HEK293 (cell line): ENCODE measurements around the gene ERG.

Experiments used
- CTCF ChIA-PET: fragments of 350-600 bp; formaldehyde crosslinking; extraction: SDS; loops from one replicate; lab custom pipeline; 2021; ENCODE audit warnings: antibody characterized with exemption; lab: Yijun Ruan, JAX
- POLR2A ChIA-PET: fragments of 300-600 bp; formaldehyde crosslinking; extraction: SDS; loops from one replicate; lab custom pipeline; 2020; ENCODE audit warnings: antibody characterized with exemption, inconsistent platforms; lab: Yijun Ruan, JAX
- H3K27ac ChIP-seq: fragments of 200-500 bp; sonication (Bioruptor generic); 2 replicates; pipeline ENCODE4 v1.5.1; 2014; ENCODE audit warnings: low read depth, low read length, control low read depth, inconsistent platforms; ENCODE audit errors: extremely low read depth
- H3K36me3 ChIP-seq, 2 experiments: fragments of 200-500 bp in 1 of 2; sonication (Bioruptor generic) in 1 of 2; 1 replicate in 1 of 2; 2 replicates in 1 of 2; pipeline ENCODE4 v1.5.1; 2014 to 2017; ENCODE audit warnings: inconsistent platforms in 2 of 2, low read length in 2 of 2; ENCODE audit not compliant: control insufficient read depth in 2 of 2, insufficient read depth in 1 of 2
- H3K4me1 ChIP-seq: fragments of 200-500 bp; sonication (Bioruptor generic); 2 replicates; pipeline ENCODE4 v1.5.1; 2014; ENCODE audit warnings: mild to moderate bottlenecking, low read length, inconsistent platforms; ENCODE audit not compliant: control insufficient read depth, insufficient read depth
- H3K4me3 ChIP-seq: 2 replicates; pipeline ENCODE4 v1.5.1; 2011; ENCODE audit warnings: low read depth, mild to moderate bottlenecking, control low read depth, low read length, moderate library complexity
- H3K9me3 ChIP-seq: fragments of 200-500 bp; sonication (Bioruptor generic); 2 replicates; pipeline ENCODE4 v1.5.1; 2014; ENCODE audit warnings: low read depth, low read length, inconsistent platforms; ENCODE audit not compliant: control insufficient read depth, insufficient read depth
- ATF2 ChIP-seq: fragments of 450-650 bp; formaldehyde crosslinking; IDR thresholded peaks from 2 replicates; pipeline ENCODE4 v1.5.1; 2016; ENCODE audit warnings: missing biosample characterization, missing genetic modification characterization, low read depth
- OSR2 ChIP-seq: fragments of 450-650 bp; formaldehyde crosslinking; IDR thresholded peaks from 2 replicates; pipeline ENCODE4 v1.5.1; 2016; ENCODE audit warnings: missing biosample characterization, missing genetic modification characterization
- PATZ1 ChIP-seq: fragments of 450-650 bp; formaldehyde crosslinking; IDR thresholded peaks from 2 replicates; pipeline ENCODE4 v1.5.1; 2016; ENCODE audit warnings: missing biosample characterization, missing genetic modification characterization
- PRDM10 ChIP-seq: fragments of 450-650 bp; formaldehyde crosslinking; IDR thresholded peaks from 2 replicates; pipeline ENCODE4 v1.5.1; 2016; ENCODE audit warnings: missing biosample characterization, missing genetic modification characterization
- WT1 ChIP-seq: fragments of 450-650 bp; formaldehyde crosslinking; IDR thresholded peaks from 2 replicates; pipeline ENCODE4 v1.5.1; 2016; ENCODE audit warnings: missing biosample characterization, missing genetic modification characterization
- ZNF10 ChIP-seq: fragments of 450-650 bp; formaldehyde crosslinking; IDR thresholded peaks from 2 replicates; pipeline ENCODE4 v1.5.1; 2017; ENCODE audit warnings: missing biosample characterization, missing genetic modification characterization
- ZNF133 ChIP-seq: fragments of 450-650 bp; formaldehyde crosslinking; IDR thresholded peaks from 2 replicates; pipeline ENCODE4 v1.5.1; 2016; ENCODE audit warnings: missing biosample characterization, missing genetic modification characterization
- ZNF138 ChIP-seq: fragments of 450-650 bp; formaldehyde crosslinking; IDR thresholded peaks from 2 replicates; pipeline ENCODE4 v1.5.1; 2016; ENCODE audit warnings: missing biosample characterization, missing genetic modification characterization, borderline replicate concordance
- ZNF266 ChIP-seq: fragments of 450-650 bp; formaldehyde crosslinking; IDR thresholded peaks from 2 replicates; pipeline ENCODE4 v1.5.1; 2016; ENCODE audit warnings: missing biosample characterization, missing genetic modification characterization, low read depth
- ZNF280C ChIP-seq: fragments of 450-650 bp; formaldehyde crosslinking; IDR thresholded peaks from 2 replicates; pipeline ENCODE4 v1.5.1; 2016; ENCODE audit warnings: missing biosample characterization, missing genetic modification characterization
- ZNF362 ChIP-seq: fragments of 450-650 bp; formaldehyde crosslinking; IDR thresholded peaks from 2 replicates; pipeline ENCODE4 v1.5.1; 2016; ENCODE audit warnings: missing biosample characterization, missing genetic modification characterization
- ZNF513 ChIP-seq: fragments of 450-650 bp; IDR thresholded peaks from 2 replicates; pipeline ENCODE4 v1.5.1; 2018; ENCODE audit warnings: missing biosample characterization, missing genetic modification characterization
- ZNF529 ChIP-seq: fragments of 450-650 bp; formaldehyde crosslinking; IDR thresholded peaks from 2 replicates; pipeline ENCODE4 v1.5.1; 2017; ENCODE audit warnings: missing genetic modification characterization, missing biosample characterization; ENCODE audit not compliant: insufficient replicate concordance
- ZNF660 ChIP-seq: fragments of 450-650 bp; IDR thresholded peaks from 2 replicates; pipeline ENCODE4 v1.5.1; 2018; ENCODE audit warnings: missing biosample characterization, mild to moderate bottlenecking, missing genetic modification characterization

The ERG gene

GRCh38 chr21:38342739-38343138, 155.5 kb downstream of the ERG start:
- Histone ChIP-seq H3K27ac (no peak overlapping the region), H3K36me3 (no peaks in the 10 kb centered on the region), H3K4me3 (no peak overlapping the region), H3K9me3 (no peaks in the 10 kb centered on the region), H3K4me1 (peaks cover 22% of the 10 kb centered on the region)
- ChIA-PET CTCF (interaction anchor here (1.2 to 2.6 kb wide), 7 partner anchors 9 to 185 kb away, joined by 4 to 17 read pairs (median 8); no protein-coding TSS in a partner anchor), POLR2A (interaction anchor here (1.0 kb wide), 1 partner anchor 19 kb away, joined by 3 read pairs; no protein-coding TSS in a partner anchor)
- TF ChIP-seq PATZ1 (tag by site-specific recombination) (no peak), ATF2 (tag by site-specific recombination) (no peak), ZNF133 (tag by site-specific recombination) (no peak), OSR2 (tag by site-specific recombination) (no peak), ZNF529 (no peak), ZNF280C (tag by site-specific recombination) (no peak), ZNF138 (tag by site-specific recombination) (no peak), ZNF362 (tag by site-specific recombination) (no peak), WT1 (no peak), ZNF10 (no peak), ZNF660 (tag by site-specific recombination) (no peak), ZNF513 (no peak), PRDM10 (tag by site-specific recombination) (no peak), ZNF266 (tag by site-specific recombination) (no peak)
